H1 (cell line): ENCODE results near the gene GET3. TPM values are rescaled to one million over a fixed set of nuclear protein-coding genes. Genes with fewer than 3 reads are reported as not detected.

ENCODE experiments used
- CTCF ChIA-PET: fragments of 300-600 bp; sonication (Branson Sonifier 250); formaldehyde crosslinking; loops from one replicate; lab custom pipeline; 2021; ENCODE audit not compliant: partially characterized antibody; lab: Charles Lee
- POLR2A ChIA-PET: fragments of 300-600 bp; sonication (Branson Sonifier 250); formaldehyde crosslinking; loops from one replicate; lab custom pipeline; 2021; ENCODE audit warnings: inconsistent platforms; ENCODE audit not compliant: partially characterized antibody; lab: Charles Lee
- DNase-seq, 2 experiments: peaks; one replicate each; pipeline versions ENCODE4 v3.0.0 to v3.0.0-alpha.2; 2010 to 2022; ENCODE audit warnings: low spot score in 2 of 2, low read depth in 1 of 2, mixed read lengths in 1 of 2
- FAIRE-seq: peaks from 2 replicates; lab custom pipeline; 2011; peaks lifted over from hg19 to GRCh38; lab: Jason Lieb, UNC
- H2AFZ ChIP-seq: 2 replicates; pipeline ENCODE4 v1.8.1; 2012; ENCODE audit warnings: low read length, inconsistent platforms
- H2AK5ac ChIP-seq: 2 replicates; pipeline ENCODE4 v1.6.1; 2013; ENCODE audit warnings: low read depth, low read length
- H2BK120ac ChIP-seq: replicated peaks from 2 replicates; pipeline ENCODE3; 2013; ENCODE audit warnings: low read depth, low read length, inconsistent platforms
- H2BK12ac ChIP-seq: 2 replicates; pipeline ENCODE4 v1.6.1; 2013; ENCODE audit warnings: low read depth, low read length
- H2BK15ac ChIP-seq: 2 replicates; pipeline ENCODE4 v1.6.1; 2013; ENCODE audit warnings: low read length
- H2BK20ac ChIP-seq: 2 replicates; pipeline ENCODE4 v1.6.1; 2013; ENCODE audit warnings: low read length
- H2BK5ac ChIP-seq: 2 replicates; pipeline ENCODE4 v1.6.1; 2013; ENCODE audit warnings: low read depth, low read length
- H3K14ac ChIP-seq: 2 replicates; pipeline ENCODE4 v1.6.1; 2013; ENCODE audit warnings: inconsistent platforms; ENCODE audit not compliant: insufficient read length
- H3K18ac ChIP-seq: 2 replicates; pipeline ENCODE4 v1.6.1; 2013; ENCODE audit warnings: low read length; ENCODE audit errors: extremely low read depth
- H3K23ac ChIP-seq: 2 replicates; pipeline ENCODE4 v1.6.1; 2013; ENCODE audit warnings: inconsistent platforms; ENCODE audit not compliant: insufficient read length
- H3K23me2 ChIP-seq: 2 replicates; pipeline ENCODE4 v1.6.1; 2013; ENCODE audit warnings: low read depth, low read length
- H3K27ac ChIP-seq: 2 replicates; pipeline ENCODE4 v1.6.1; 2011; ENCODE audit warnings: low read depth, low read length, inconsistent platforms
- H3K27me3 ChIP-seq, 4 experiments: replicated peaks in 1 of 4; 1 replicate in 1 of 4; 2 replicates in 3 of 4; pipeline versions ENCODE4 v1.6.1 to v1.8.1; 2011 to 2013; ENCODE audit warnings: low read length in 3 of 4, mild to moderate bottlenecking in 3 of 4, inconsistent platforms in 2 of 4, mixed read lengths in 2 of 4, moderate library complexity in 1 of 4; ENCODE audit not compliant: control insufficient read depth in 3 of 4, insufficient read depth in 3 of 4; ENCODE audit errors: extremely low read depth in 1 of 4
- H3K36me3 ChIP-seq, 4 experiments: 2 replicates each; pipeline versions ENCODE4 v1.6.1 to v1.8.1; 2011 to 2013; ENCODE audit warnings: mild to moderate bottlenecking in 4 of 4, low read length in 3 of 4, moderate library complexity in 2 of 4, control low read depth in 1 of 4, inconsistent platforms in 1 of 4; ENCODE audit not compliant: insufficient read depth in 4 of 4, control insufficient read depth in 2 of 4
- H3K4ac ChIP-seq: replicated peaks from 2 replicates; pipeline ENCODE3; 2013; ENCODE audit warnings: low read length, low read depth, mixed read lengths, inconsistent platforms; ENCODE audit not compliant: insufficient read length
- H3K4me1 ChIP-seq, 4 experiments: replicated peaks in 1 of 4; 1 replicate in 1 of 4; 2 replicates in 3 of 4; pipeline versions ENCODE4 v1.6.1 to v1.8.1; 2011 to 2013; ENCODE audit warnings: low read length in 3 of 4, inconsistent platforms in 2 of 4, mixed read lengths in 1 of 4; ENCODE audit not compliant: insufficient read depth in 4 of 4, control insufficient read depth in 3 of 4
- H3K4me2 ChIP-seq, 2 experiments: 2 replicates each; pipeline versions ENCODE4 v1.6.1 to v1.8.1; 2011 to 2013; ENCODE audit warnings: low read depth in 2 of 2, low read length in 2 of 2, control low read depth in 1 of 2, inconsistent platforms in 1 of 2, mild to moderate bottlenecking in 1 of 2; ENCODE audit not compliant: insufficient read depth in 1 of 2
- H3K4me3 ChIP-seq, 4 experiments: fragments of 200-600, 300-600 bp in 1 of 4; sonication (generic), shearing (Covaris generic), sonication (Bioruptor Twin) in 1 of 4; 2 replicates each; pipeline versions ENCODE4 v1.5.1 to v1.8.1; 2011 to 2016; ENCODE audit warnings: low read length in 4 of 4, low read depth in 3 of 4, control low read depth in 2 of 4, inconsistent platforms in 2 of 4, mild to moderate bottlenecking in 2 of 4, mixed read lengths in 1 of 4, moderate library complexity in 1 of 4; ENCODE audit not compliant: insufficient read depth in 2 of 4; ENCODE audit errors: extremely low read depth in 1 of 4
- H3K56ac ChIP-seq: replicated peaks from 2 replicates; pipeline ENCODE3; 2013; ENCODE audit warnings: low read depth, mild to moderate bottlenecking, mixed read lengths, low read length, inconsistent platforms; ENCODE audit not compliant: insufficient read length
- H3K79me1 ChIP-seq: 2 replicates; pipeline ENCODE4 v1.6.1; 2013; ENCODE audit warnings: low read depth, low read length, control low read depth
- H3K79me2 ChIP-seq, 2 experiments: 2 replicates each; pipeline versions ENCODE4 v1.6.1 to v1.8.1; 2012 to 2013; ENCODE audit warnings: low read length in 2 of 2, mild to moderate bottlenecking in 2 of 2, inconsistent platforms in 1 of 2; ENCODE audit not compliant: insufficient read depth in 2 of 2, control insufficient read depth in 1 of 2
- H3K9ac ChIP-seq, 4 experiments: replicated peaks in 1 of 4; 1 replicate in 1 of 4; 2 replicates in 3 of 4; pipeline versions ENCODE4 v1.6.1 to v1.8.1; 2011 to 2013; ENCODE audit warnings: low read depth in 3 of 4, low read length in 3 of 4, control low read depth in 2 of 4, mild to moderate bottlenecking in 2 of 4, moderate library complexity in 2 of 4, inconsistent platforms in 1 of 4; ENCODE audit errors: extremely low read depth in 1 of 4
- H3K9me3 ChIP-seq, 2 experiments: 2 replicates each; pipeline versions ENCODE4 v1.6.1 to v1.8.1; 2012 to 2013; ENCODE audit warnings: mild to moderate bottlenecking in 2 of 2, moderate library complexity in 2 of 2, control low read depth in 1 of 2, inconsistent platforms in 1 of 2, low read depth in 1 of 2, low read length in 1 of 2, mixed read lengths in 1 of 2; ENCODE audit not compliant: insufficient read depth in 2 of 2
- H4K20me1 ChIP-seq, 2 experiments: replicated peaks in 1 of 2; 2 replicates each; pipeline versions ENCODE3 to v1.8.1; 2011 to 2013; ENCODE audit warnings: inconsistent platforms in 2 of 2, low read length in 2 of 2, mild to moderate bottlenecking in 1 of 2; ENCODE audit not compliant: insufficient read depth in 2 of 2, control insufficient read depth in 1 of 2
- H4K5ac ChIP-seq: 2 replicates; pipeline ENCODE4 v1.6.1; 2013; ENCODE audit warnings: low read length, low read depth, mixed read lengths, inconsistent platforms; ENCODE audit not compliant: insufficient read length
- H4K8ac ChIP-seq: 2 replicates; pipeline ENCODE4 v1.8.0; 2013; ENCODE audit warnings: mild to moderate bottlenecking, moderate library complexity, low read length, inconsistent platforms; ENCODE audit not compliant: insufficient read depth; ENCODE audit errors: extremely low read depth
- H4K91ac ChIP-seq: replicated peaks from 2 replicates; pipeline ENCODE3; 2013; ENCODE audit warnings: low read length, mixed read lengths, inconsistent platforms; ENCODE audit not compliant: insufficient read length
- CBX8 ChIP-seq: fragments of 300-800, 300-1000 bp; sonication (generic); IDR thresholded peaks from 2 replicates; pipeline ENCODE4 v1.7.1; 2016; ENCODE audit warnings: low read depth, low read length, borderline replicate concordance
- CHD1 ChIP-seq: IDR thresholded peaks from 2 replicates; pipeline ENCODE4 v1.6.1; 2012; ENCODE audit warnings: low read depth, low read length, improper control_type of control experiment
- GABPA ChIP-seq: IDR thresholded peaks from 2 replicates; pipeline ENCODE4 v1.6.1; 2011; ENCODE audit warnings: mild to moderate bottlenecking, low read length, moderate library complexity, borderline replicate concordance; ENCODE audit not compliant: insufficient read depth
- GTF2F1 ChIP-seq: IDR thresholded peaks from 2 replicates; pipeline ENCODE4 v1.6.1; 2012; ENCODE audit warnings: low read depth, low read length, improper control_type of control experiment, borderline replicate concordance
- HDAC6 ChIP-seq: IDR thresholded peaks from one replicate; pipeline ENCODE4 v1.7.1; 2012; ENCODE audit warnings: low read depth, mild to moderate bottlenecking, inconsistent platforms, low read length, moderate library complexity
- JUN ChIP-seq: IDR thresholded peaks from 2 replicates; pipeline ENCODE4 v1.6.1; 2011; ENCODE audit warnings: low read depth, mild to moderate bottlenecking, improper control_type of control experiment, low read length
- JUND ChIP-seq: IDR thresholded peaks from 2 replicates; pipeline ENCODE4 v1.6.1; 2011; ENCODE audit warnings: mild to moderate bottlenecking, improper control_type of control experiment, low read length
- KDM5A ChIP-seq: fragments of 200-600 bp; IDR thresholded peaks from 2 replicates; pipeline ENCODE4 v1.7.1; 2012; ENCODE audit warnings: mild to moderate bottlenecking, low read length, inconsistent platforms, mixed read lengths
- TAF1 ChIP-seq: IDR thresholded peaks from 2 replicates; pipeline ENCODE4 v1.6.1; 2011; ENCODE audit warnings: mild to moderate bottlenecking, low read depth, low read length
- WGBS, 2 experiments: shearing (Covaris generic) in 1 of 2; methylation state at CpG; one replicate each; pipeline versions ENCODE4 v1.1.6 to v1.1.7; 2013 to 2015; ENCODE audit warnings: low lambda C conversion rate in 2 of 2, mixed read lengths in 2 of 2, inconsistent platforms in 1 of 2, low coverage in 1 of 2, missing lambda C conversion rate in 1 of 2; ENCODE audit not compliant: insufficient replicate concordance in 2 of 2, insufficient coverage in 1 of 2, insufficient read length in 1 of 2; ENCODE audit errors: extremely low coverage in 1 of 2, missing lambda C conversion rate in 1 of 2; 5-methylcytosine and 5-hydroxymethylcytosine counted together
- polyA plus RNA-seq, 7 experiments: library from polyadenylated mRNA; depleted of rRNA in 3 of 7; stranded (reverse) in 5 of 7; unstranded in 2 of 7; fragments of >200 nt in 5 of 7; fragments of 200-250 nt in 2 of 7; gene quantifications; 1 replicate in 5 of 7; 2 replicates in 1 of 7; 4 replicates in 1 of 7; pipeline versions ENCODE4 v1.2.1 to v1.2.3, GENCODE V29; 2011 to 2013; ENCODE audit warnings: missing spikeins in 2 of 7, mixed read lengths in 2 of 7
- total RNA-seq: library from RNA; stranded (reverse); fragmentation: NEBNext Ultra II Directional; extraction: Animal tissue kit (Norgen Biotek cat#: 25700); gene quantifications from 2 replicates; pipeline ENCODE4 v1.2.1, GENCODE V29; 2021

The GET3 gene
- total and polyA plus RNA-seq, 2 of the 8 experiments (the other 6 are each of a cell fraction or from before 2014, with no cell fraction given) = 105 to 297 TPM

DNA sequence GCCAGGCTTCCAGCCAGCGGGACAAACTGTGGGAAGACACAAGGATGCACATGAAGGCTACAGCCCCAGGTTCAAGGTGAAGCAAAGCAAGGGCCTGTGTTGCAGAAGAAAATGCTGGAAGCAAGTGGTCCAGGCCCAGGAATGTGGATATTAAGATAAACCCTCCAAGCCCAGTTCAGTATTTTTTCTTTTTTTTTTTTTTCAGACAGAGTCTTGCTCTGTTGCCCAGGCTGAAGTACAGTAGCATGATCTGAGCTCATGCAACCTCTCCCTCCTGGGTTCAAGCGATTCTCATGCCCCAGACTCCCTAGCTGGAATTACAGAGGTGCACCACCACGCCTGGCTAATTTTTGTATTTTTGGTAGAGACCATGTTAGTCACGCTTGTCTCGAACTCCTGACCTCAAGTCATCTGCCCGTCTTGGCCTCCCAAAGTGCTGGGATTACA is 59.9 kb downstream of the GET3 start:
- FAIRE-seq = no peak
- no peak overlapping the region for H3K18ac ChIP-seq
- H3K4me3 ChIP-seq = no peak overlapping the region
- peaks cover 0 to 6% of the 10 kb centered on the region in 2 experiments for H4K20me1 ChIP-seq
- H2BK5ac ChIP-seq = no peak overlapping the region
- peaks cover 7% of the 10 kb centered on the region for H3K79me1 ChIP-seq
- peaks cover 8 to 19% (median 14%) of the 10 kb centered on the region in 4 experiments; a peak in 7 of 8 replicates for H3K36me3 ChIP-seq
- POLR2A ChIA-PET = interaction anchor here (0.6 to 15.2 kb wide), 6 partner anchors 21 to 1199 kb away, joined by 3 to 317 read pairs (median 3); partner anchors contain the start of gene HOOK2
- H3K56ac ChIP-seq = no peak overlapping the region
- H3K4me1 ChIP-seq = peaks cover 5 to 21% (median 13%) of the 10 kb centered on the region in 4 experiments
- no peak overlapping the region for H2AK5ac ChIP-seq
- TF ChIP-seq CBX8 = no peak
- TF ChIP-seq KDM5A = no peak
- TF ChIP-seq JUN = no peak
- TF ChIP-seq JUND = no peak
- no peak for TF ChIP-seq HDAC6
- no peak for TF ChIP-seq GTF2F1
- no peak for TF ChIP-seq TAF1
- no peak for TF ChIP-seq CHD1
- no peak for TF ChIP-seq GABPA
- TF ChIP-seq, all 59 proteins: peak for 0
- H3K23me2 ChIP-seq = peaks cover 24% of the 10 kb centered on the region
- H4K5ac ChIP-seq = no peak overlapping the region
- H2BK20ac ChIP-seq = no peak overlapping the region
- H3K23ac ChIP-seq = no peak overlapping the region
- no peak for DNase-seq
- H2BK120ac ChIP-seq = no peak overlapping the region
- WGBS, 2 experiments = 93% methylated on average over 6 of the region's 6 CpGs; no CpG with 5 or more reads in 1 of the 2 experiments
- no peak overlapping the region for H2BK15ac ChIP-seq
- peaks cover 0 to 5% (median 4%) of the 10 kb centered on the region in 4 experiments; a peak in 3 of 7 replicates for H3K27me3 ChIP-seq
- no peak overlapping the region for H3K9ac ChIP-seq
- no peak overlapping the region for H3K4ac ChIP-seq
- H4K91ac ChIP-seq = no peak overlapping the region
- H2BK12ac ChIP-seq = no peak overlapping the region
- H3K9me3 ChIP-seq = no peaks in the 10 kb centered on the region
- H3K79me2 ChIP-seq = peaks cover 0 to 12% of the 10 kb centered on the region in 2 experiments; a peak in 2 of 4 replicates
- H2AFZ ChIP-seq = no peak overlapping the region
- no peak overlapping the region for H3K4me2 ChIP-seq
- H3K14ac ChIP-seq = no peak overlapping the region
- H3K27ac ChIP-seq = no peak overlapping the region
- no peak overlapping the region for H4K8ac ChIP-seq
- CTCF ChIA-PET = interaction anchor here (0.9 to 17.9 kb wide), 13 partner anchors 10 to 125 kb away, joined by 3 to 288 read pairs (median 7); no protein-coding TSS in a partner anchor
